Ecto neural progenitor cell (in vitro differentiated cells): Measurements from ENCODE around the gene ADIPOR2.
"Not testable (repeated sequence)": the region's sequence is repeated elsewhere in the genome, so short reads cannot be mapped to it uniquely, and the experiment has no call there.

Source experiments
- DNase-seq: peaks from one replicate; pipeline ENCODE4 v3.0.0-alpha.2; 2018; ENCODE audit warnings: low spot score

ADIPOR2 gene

DNA sequence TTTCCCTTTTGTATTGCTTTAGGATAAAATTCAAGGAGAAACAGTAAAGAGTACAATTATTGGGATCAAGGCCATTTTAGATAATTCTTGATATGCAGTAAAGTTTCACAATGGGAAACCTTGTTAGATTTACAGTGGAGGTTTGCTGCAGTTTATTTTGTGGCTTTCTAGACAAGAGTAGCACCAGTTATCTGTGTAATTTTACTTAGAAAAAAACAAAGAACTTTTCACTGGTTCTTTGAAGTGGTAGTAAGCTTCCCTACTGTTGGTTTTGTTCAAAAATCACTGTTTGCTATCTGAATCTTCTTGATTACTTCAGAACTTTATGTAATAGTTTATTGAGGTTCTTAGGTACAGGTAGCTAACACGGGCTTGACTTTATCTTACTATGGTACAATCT, 42.0 kb downstream of the ADIPOR2 start:
- no peak for DNase-seq

DNA sequence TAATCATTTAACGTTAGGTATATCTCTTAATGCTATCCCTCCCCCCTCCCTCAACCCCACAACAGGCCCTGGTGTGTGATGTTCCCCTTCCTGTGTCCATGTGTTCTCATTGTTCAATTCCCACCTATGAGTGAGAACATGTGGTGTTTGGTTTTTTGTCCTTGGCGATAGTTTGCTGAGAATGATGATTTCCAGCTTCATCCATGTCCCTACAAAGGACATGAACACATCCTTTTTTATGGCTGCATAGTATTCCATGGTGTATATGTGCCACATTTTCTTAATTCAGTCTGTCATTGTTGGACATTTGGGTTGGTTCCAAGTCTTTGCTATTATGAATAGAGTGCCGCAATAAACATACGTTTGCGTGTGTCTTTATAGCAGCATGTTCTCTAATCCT, 42.8 kb downstream of the ADIPOR2 start:
- DNase-seq = not testable (repeated sequence)

DNA sequence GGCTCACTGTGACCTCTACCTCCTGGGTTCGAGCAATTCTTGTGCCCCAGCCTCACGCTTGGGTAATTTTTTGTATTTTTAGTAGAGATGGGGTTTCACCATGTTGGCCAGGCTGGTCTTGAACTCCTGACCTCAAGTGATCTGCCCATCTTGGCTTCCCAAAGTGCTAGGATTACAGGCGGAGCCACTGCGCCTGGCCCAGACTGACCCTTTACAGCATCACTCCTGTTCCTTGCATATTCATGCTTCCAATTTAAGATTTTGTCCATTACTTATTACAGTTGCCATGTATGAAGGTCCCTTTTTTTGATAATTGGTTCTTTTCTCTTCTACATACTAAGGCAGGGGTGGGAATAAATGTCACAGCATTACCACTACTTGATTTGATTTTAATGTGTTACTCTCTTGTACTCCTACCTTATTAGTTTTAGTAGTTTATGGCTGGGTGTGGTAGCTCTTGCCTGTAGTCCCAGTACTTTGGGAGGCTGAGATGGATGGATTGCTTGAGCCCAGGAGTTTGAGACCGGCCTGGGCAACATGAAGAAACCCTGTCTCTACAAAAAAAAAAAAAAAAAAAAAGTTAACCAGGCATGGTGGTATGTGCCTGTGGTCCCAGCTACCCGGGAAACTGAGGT, 46.9 kb downstream of the ADIPOR2 start:
- no peak for DNase-seq

DNA sequence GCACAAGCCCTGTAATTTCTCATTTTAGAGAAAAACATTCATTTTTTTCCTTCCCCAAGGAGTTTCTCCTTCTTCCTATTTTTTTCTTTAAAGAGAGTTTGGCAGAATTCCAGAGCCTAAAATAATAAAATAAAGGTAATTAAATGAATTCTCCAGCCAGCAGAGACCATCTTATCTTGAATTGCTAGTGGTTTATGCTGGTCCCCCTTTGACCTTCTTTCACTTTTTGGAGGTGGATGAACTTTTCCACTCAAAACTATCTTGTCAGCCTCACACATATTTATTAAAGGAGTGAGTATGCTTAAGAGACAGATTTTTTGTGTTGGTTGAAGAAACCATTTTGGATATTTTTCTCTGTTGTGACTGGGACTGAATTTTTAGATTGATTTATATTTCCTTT, 47.6 kb downstream of the ADIPOR2 start:
- DNase-seq = no peak

DNA sequence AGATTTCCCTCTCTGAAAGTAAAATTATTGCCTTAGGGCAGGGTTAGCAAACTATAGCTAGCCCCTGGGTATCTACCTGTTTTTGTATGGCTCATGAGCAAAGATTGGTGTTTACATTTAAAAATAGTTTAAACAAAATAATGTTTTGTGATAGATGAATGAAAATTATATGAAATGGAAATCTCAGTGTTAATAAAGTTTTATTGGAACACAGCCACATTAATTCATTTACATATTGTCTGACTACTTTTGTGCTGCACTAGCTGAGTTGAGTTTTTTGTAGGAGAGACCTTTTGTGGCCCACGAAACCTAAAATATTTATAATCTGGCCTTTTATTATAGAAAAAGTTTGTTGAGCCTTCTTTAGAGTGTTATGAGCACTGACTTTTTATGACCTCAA, 48.5 kb downstream of the ADIPOR2 start:
- no peak for DNase-seq

DNA sequence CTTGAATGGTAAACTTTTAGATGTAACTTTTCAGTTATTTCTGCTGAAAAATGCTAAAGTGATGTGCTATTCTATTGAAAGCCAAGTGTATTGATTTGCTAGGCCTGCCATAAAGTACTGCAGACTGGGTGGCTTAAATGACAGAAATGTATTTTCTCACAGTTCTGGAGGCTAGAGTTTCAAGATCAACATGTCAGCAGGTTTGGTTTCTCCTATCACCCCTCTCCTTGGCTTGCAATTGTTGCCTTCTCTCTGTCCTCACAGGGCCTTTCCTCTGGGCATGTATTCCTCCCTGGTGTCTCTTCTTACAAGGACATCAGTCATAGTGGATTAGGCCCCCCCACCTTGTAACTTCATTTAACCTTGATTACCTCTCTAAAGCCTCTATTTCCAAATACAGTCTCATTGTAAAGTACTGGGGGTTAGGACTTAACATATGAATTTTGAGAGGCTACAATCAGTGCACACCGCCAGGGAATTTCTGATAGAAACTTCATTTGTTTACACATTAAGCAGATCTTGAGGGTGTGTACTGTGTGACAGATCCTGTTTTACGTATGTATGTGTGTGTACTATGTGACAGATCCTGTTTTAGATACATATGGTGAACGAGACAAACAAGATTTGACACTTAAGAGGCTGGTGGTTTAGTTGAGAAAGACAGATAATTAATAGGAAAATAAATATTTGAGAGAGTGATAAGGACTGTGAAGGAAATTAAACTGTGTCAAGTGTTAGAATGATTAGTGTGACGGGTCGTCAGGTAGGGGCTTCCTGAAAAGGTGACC, 49.5 kb downstream of the ADIPOR2 start:
- no peak for DNase-seq

DNA sequence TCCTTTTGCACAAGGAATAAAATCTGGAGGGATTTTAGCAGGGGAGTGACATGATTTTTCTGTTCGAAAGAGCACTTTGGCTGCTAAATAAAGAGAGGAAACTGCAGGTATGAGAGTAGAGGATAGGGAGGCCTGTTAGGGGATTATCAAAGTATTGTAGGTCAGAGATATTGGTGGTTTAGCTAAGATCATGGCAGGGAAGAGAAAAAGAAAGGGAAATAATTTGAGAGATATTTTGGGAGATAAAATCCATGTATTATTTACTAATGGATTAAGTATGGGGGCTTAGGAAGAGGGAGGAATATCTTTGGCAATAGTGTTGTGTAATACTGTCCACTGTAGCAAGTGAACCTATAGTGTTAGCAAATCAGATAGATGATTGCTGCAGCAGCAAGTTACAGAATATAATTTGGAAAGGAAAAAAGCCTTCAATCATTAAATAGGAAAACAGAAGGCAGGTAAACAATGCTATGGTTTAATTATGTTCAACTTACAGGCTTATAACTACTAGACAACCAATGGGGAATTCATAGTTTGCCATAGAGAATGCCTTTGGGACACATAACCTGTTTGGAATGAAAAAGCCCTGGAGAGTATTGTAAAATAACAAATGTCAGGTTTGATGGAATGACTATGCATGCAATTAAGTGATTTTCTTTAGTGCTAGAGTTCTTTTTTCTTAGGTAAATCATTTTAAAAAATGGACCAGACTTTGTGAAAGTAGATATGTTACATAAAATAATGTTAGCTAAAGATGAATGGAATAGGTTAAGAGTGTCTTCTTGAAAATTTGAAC, 50.5 kb downstream of the ADIPOR2 start:
- DNase-seq = no peak

DNA sequence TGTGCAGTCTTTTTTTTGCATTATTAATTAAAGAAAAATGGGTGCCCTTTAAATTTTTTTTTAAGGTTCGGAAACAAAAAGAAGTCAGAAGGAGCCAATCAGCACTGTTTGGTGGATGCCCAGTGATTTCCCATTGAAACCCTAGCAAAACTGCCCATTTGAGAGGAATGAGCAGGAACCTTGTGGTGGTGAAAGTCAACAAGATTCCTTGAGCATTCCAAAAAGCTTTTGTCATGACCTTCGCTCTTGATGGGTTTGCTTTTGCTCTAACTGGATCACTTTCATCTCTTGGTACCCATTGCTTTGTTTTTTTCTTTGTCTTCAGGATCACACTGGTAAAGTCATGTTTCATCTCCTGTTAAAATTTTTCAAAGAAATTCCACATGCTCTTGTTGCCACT, 54.1 kb downstream of the ADIPOR2 start:
- no peak for DNase-seq

DNA sequence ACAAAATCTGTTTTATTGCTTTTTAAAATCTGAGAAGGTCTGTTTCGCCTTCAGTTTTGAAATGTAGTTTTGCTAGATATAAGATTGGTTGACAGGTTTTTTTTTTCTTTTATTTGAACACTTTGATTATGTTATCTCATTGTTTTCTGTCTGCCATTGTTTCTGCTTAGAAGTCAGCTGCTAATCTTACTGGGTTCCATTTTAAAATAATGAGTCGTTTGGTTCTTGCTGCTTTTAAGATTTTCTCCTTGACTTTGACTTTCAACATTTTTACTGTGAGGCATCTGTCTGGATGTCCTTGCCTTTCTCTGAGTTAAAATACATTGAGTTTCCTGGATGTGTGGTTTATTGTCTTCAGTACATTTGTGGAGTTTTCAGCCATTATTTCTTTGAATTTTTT, 56.7 kb downstream of the ADIPOR2 start:
- DNase-seq = no peak

DNA sequence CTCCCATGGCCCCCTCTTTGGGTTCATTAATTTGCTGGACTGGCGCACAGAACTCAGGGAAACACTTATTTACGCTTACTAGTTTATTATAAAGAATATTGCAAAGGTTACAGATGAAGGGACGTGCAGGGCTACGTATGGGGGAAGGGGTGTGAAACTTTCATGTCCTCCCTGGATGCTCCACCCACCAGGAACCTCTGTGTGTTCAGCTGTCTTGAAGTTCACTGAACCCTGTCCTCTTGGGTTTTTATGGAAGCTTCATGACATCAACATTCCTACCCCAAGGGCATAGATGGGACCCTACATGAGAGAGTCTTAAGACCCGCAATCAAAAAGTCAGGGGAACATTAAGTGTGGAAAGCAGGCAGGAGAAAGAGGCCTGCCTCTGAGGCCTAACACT, 58.1 kb downstream of the ADIPOR2 start:
- no peak for DNase-seq

DNA sequence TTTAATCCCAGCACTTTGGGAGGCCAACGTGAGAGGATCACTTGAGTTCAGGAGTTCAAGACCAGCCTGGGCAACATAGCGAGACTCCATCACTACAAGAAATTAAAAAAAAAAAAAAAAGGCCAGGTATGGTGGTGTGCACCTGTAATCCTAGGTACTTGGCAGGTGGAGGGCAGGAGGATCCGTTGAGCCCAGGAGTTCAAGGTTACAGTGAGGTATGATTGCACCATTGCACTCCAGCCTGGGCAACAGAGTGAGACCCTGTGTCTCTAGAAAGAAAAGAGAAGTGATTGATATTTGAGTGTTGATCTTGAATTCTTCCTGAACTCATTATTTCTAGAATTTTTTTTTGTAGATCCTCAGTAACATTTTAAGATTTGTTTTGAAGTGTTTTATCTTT, 59.4 kb downstream of the ADIPOR2 start:
- no peak for DNase-seq

DNA sequence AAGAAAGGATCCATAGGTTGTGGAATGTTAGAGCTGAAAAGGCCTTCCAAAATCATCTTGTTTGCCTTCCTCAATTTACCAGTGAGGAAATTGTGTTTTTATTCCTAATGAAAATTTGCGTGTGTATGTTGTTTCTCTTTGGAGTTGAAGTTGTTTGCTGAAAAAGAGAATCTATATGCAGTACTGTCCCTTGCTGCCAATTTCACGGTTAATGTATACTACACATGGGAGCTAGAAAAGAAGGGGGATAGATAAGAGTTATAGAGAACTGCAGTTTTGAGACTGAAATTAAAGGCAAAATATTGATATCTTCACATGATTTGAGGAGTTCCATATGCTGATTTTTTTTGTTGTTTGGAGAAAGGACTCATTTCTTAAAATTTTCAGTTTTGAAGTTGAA, 67.5 kb downstream of the ADIPOR2 start:
- no peak for DNase-seq

DNA sequence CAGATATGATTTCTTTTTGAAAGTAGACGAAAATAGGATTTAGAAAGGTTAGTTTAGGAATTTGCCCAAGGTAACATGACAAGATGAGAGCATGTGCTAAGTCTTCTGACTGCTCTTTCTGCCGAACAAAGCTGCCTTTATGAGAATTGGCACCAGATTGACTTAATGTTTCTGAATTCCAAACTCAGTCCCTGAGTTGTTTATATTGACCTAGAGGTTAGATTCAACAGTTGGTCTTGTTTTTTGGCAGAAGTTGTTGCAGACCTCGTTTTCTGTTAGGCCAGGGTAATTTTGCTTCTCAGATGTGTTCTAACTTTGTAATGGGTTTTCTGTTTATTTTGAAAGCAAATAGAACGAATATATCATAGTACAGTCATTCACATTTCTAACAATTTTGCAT, 68.0 kb downstream of the ADIPOR2 start:
- no peak for DNase-seq

DNA sequence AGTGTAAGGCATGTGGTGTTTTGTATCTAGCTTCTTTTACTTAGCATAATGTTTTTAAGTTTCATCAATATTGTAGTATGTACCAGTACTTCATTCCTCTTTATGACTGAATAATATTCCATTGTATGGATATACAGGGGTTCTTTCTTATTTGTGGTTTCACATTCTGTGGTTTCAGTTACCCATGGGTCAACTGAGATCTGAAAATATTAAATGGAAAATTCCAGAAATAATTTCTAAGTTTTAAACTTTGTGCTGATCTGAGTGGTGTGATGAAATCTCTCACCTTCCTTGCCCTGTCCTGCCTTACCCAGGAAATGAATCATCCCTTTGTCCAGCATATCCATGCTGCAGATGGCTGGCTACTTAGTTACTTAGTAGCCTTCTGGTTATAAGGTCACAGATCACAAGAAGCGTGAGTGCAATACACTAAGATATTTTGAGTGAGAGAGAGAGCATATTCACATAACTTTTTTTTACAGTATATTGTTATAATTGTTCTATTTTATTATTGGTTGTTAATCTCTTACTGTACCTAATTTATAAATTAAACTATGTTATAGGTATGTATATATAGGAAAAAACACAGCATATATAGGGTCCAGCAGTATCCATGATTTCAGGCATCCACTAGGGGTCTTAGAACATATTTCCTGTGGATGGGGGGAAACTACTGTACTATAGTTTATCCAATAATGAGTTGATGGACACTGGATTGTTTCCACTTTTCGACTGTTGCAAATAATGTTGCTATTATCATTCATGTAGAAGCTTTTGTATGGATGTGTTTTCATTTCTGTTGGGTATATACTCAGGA, 69.9 kb downstream of the ADIPOR2 start:
- no peak for DNase-seq

DNA sequence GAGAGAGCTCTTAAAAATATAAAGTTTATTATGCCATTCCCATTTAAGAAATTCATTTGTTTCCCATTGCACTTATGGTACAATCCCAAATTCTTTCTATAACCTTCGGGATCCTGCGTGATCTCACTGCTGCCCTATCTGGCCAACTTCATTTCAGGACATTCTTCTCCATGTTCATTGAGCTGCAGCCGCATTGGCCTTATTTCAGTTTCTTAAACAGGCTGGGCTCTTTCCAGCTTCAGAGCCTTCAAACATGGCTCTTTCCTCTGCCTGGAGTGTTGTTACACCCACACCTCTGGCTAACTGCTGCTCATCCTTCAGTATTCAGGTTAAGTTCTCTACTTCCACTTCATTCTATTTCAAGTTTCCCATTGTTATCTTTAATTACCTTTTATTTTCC, 71.0 kb downstream of the ADIPOR2 start:
- no peak for DNase-seq

DNA sequence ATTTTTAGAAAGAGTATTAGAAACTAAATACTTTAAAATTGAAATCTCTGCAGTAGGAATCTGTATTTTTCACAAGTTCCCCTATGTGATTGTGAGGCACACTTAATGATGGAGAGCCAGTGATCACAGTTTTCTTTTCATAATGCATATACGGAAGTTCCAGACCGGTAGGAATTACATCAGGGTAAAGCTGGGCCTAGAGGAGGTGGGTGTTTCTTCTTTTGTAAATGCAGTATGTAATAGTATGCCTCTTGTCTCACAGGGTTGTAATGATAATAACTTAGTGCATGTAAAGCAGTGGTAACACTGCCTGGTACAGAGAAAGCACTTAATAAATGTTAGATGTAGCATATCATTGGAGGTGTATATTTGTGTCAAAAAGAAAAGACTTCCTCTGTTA, 72.3 kb downstream of the ADIPOR2 start:
- no peak for DNase-seq

DNA sequence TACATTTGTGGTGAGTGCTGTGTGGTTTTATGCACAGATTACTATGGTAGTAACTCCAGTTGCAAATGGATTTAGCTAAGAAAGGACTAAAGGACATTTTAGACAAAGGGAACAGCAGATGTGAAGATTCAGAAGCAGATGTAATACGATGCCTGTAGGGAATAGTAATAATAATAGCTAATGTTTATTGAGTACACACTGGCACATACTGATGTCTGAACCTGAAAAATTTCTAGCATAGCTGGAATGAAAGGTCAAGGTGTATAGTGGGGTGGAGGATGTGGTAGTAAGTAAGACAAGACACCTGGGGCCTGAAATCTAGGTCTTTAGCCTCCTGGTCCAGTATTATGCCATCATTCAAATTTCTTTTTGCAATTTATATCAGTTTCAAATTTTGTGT, 75.2 kb downstream of the ADIPOR2 start:
- DNase-seq = no peak

DNA sequence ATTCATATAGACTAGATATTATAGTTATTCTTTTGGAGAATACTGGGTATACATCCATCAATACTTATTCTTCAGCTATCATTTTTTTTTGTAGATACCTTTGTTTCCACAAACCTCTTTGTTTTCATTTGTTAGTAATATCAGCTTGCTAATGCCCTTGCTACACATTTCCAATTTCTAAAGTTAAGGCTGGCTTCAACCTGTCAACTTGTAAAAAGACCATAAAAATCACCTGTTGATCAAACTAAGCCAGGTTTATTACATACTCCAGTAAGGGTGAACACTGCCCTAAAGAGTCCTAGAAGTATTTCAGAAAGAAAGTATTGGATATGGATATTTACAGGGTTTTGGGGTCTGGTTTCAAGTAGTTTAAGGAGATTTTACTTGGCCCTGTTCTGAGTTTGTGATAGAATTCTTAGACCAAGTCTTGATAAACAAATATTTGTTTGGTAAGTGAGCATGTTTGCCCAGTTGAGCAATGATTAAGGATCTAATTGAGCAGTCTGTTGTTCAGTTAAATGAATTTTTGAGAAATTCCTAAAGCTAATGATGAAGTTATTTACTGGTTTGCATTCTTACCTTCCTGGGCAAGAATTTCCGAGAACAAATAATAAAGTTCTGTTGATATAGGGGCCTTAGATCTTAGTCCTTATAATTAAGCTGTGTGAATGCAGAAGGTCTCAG, 76.7 kb downstream of the ADIPOR2 start:
- no peak for DNase-seq

DNA sequence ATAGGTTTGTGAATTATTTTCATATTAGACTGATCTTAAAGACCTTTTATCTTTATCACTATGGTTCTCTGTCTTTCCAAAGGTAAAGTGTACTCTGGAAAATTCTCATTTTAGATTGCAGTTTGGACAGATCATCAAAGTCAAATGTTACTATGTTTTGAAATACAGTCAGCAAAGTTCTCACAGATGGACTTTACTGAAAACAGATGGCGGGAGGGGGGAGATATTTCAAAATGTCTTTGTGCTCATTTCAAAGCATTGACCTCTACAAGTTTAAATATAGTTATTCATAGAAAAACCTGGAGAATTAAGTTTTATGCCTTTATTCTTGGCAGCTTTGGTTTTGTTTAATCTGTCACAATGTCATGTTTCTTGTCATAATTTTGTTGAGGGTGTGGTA, 77.7 kb downstream of the ADIPOR2 start:
- no peak for DNase-seq

DNA sequence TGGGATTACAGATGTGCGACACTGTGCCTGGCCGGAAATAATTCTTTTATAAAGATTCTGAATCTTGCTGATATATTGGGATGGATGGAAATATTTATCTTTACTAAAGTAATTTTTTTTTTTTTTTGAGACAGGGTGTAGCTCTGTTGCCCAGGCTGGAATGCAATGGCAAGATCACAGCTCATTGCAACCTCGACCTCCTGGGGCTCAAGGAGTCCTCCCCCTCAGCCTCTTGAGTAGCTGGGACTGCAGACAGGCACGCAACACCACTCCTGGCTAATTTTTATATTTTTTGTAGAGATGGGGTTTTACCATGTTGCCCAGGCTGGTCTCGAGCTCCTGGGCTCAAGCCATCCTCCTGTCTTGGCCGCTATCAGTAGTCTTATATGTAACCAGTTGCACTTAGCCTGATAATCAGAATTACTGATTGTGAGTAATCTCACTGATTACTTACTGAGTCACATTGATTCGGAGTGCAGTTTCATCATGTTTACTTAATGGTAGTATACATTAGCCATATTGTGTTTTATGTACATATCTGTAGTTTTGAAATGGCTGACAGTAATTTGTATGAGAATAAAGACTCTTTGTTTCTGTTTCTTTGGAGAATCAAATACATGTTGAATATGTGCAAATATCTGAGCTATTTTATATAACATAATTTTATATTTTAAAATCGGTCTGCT, 79.1 kb downstream of the ADIPOR2 start:
- no peak for DNase-seq
